Epithelial cell of esophagus (primary cell): Measurements from ENCODE around the gene FSD1.

Experiments used
- DNase-seq: peaks from one replicate; pipeline ENCODE4 v3.0.0; 2010; ENCODE audit warnings: low read depth
- H3K4me3 ChIP-seq: 2 replicates; pipeline ENCODE4 v1.5.1; 2011; ENCODE audit warnings: mild to moderate bottlenecking, low read length, control low read depth
- CTCF ChIP-seq: IDR thresholded peaks from 2 replicates; pipeline ENCODE4 v1.5.1; 2011; ENCODE audit warnings: low read depth, mild to moderate bottlenecking, low read length, control low read depth, inconsistent platforms; ENCODE audit not compliant: insufficient read depth; ENCODE audit errors: missing control alignments

The FSD1 gene

GRCh38 chr19:4365791-4366665, 61.6 kb downstream of the FSD1 start:
- no peak overlapping the region for H3K4me3 ChIP-seq
- no peak for DNase-seq
- TF ChIP-seq CTCF = no peak

DNA sequence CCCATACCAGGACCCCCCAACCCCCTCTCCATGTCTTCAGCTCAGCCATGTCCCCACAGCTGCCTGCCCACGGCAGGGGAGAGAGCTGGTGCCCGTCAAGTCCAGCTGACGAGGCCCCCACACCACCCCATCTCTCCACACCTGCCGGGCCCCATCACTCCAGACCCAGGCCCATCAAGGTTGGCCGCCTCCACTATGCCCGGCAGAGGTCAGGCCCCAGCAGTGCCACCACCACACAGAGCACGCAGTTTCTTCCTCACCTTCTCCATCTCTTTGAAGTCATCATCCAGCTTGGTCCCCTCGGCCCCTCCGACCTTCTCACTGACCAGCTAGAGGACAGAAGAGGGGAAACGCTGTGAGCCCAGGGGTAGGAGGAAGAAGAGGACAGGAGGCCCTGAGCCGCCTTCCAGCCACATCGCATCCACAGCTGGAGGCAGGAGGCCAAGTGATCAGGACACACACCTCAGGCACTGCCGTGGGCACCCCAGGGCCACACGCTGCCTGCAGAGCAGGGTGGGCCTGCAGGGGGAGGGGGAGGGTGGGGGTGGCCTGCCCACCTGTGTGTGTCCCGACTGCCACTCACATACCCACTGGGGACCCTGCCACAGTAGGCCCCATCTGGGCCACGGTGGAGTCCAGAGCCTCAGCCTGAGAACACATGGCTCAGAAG, 62.4 kb downstream of the FSD1 start:
- DNase-seq = no peak
- no peak for TF ChIP-seq CTCF
- H3K4me3 ChIP-seq = no peak overlapping the region

- H3K4me3 ChIP-seq = no peak overlapping the region
- DNase-seq = no peak
Observed at GRCh38 chr19:4367336-4367723, 62.9 kb downstream of the FSD1 start.

GRCh38 chr19:4367781-4368127, 63.4 kb downstream of the FSD1 start:
- no peak for DNase-seq
- H3K4me3 ChIP-seq = no peak overlapping the region
- TF ChIP-seq CTCF = no peak

More at GRCh38 chr19:4367336-4367723, 62.9 kb downstream of the FSD1 start:
- no peak for TF ChIP-seq CTCF

DNA sequence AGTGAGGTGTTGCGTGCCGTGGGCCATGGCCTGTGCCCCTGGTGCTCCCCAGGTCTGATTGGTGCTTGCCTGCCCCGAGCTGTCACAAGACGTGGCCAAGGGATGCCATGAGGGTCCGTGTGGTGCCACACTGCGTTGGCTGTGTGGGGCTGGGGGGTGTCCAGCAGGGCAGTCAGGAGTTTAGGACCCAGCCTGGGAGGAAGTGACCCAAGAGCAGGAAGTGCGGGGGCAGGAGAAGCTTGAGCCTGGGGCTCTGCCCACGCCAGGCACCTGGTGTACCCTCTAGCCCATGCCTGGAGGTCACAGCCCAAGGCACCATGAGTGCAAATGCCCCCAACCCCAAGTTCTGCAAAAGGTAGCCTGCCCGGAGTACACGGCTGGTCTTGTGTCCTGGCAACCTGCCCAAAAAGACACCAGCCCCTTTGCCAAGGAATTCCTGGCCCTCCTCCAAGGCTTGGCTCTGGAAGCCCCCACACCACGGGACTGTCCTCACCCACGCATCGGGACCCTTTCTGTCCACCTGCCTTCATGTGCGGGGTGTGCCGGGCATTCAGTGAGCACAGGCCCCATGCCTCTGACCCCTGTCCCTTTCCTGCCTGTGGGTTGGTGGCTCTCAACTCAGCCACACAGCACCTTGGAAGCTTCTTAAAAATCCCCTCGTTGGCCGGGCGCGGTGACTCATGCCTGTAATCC, 63.9 kb downstream of the FSD1 start:
- H3K4me3 ChIP-seq = no peak overlapping the region
- DNase-seq = no peak
- TF ChIP-seq CTCF = no peak

- peak overlapping the region; percentile 31 for H3K4me3 ChIP-seq
- TF ChIP-seq CTCF = no peak
- peak; percentile 83 for DNase-seq
Observed at GRCh38 chr19:4369109-4369887, 64.9 kb downstream of the FSD1 start.
